ENCODE data around the gene KRT23. TPM values are rescaled to one million over a fixed set of nuclear protein-coding genes. Genes with fewer than 3 reads are reported as not detected.

Gene KRT23
- total and polyA plus RNA-seq, 10 of the 15 experiments (the other 5 are each of a cell fraction or from before 2014, with no cell fraction given), result not detected

DNA sequence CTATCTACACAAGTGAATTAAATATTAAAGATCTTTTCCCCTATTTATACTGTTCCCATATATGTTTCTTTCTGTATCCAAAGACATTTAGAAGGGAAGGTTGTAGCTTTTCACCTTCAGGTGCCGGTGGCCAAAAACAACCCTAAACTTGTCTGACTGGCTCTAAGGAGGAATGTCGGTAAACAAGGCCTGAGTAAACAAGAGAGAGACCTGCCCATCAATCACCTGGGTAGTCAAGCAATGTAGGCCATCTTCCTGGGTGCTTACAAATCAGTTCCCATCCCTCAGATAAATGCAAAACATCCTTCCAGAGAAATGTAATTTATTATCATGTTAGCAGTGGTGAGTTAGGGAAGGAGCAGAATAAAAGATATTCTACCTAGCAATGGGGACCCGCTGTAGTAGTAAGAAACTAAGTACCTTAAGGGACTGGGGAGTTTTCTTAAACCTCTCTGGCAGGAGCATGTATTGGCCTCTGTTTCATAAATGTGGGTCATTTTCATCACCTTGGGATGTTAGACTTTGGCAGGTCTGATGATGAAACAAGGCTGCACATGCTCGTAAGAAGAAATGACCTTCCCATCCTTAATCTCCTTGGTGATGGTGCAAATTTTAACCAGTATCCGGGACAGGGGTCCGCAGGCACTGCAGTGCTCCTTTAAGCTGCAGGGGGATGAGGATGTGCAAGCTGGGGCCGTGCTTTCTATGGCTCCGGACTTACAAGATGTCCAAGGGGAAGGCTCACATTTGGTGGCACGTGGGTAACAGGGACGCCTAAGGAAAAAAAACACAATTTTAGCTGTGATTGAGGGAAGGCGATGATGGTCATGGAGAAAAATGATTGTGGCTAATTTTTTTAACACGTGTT is 20.9 kb upstream of the KRT23 start (continued):
- no peak for TF ChIP-seq ZBTB40 (IDR thresholded peaks at IDR 0.05; ENCODE audit: borderline replicate concordance)

DNA sequence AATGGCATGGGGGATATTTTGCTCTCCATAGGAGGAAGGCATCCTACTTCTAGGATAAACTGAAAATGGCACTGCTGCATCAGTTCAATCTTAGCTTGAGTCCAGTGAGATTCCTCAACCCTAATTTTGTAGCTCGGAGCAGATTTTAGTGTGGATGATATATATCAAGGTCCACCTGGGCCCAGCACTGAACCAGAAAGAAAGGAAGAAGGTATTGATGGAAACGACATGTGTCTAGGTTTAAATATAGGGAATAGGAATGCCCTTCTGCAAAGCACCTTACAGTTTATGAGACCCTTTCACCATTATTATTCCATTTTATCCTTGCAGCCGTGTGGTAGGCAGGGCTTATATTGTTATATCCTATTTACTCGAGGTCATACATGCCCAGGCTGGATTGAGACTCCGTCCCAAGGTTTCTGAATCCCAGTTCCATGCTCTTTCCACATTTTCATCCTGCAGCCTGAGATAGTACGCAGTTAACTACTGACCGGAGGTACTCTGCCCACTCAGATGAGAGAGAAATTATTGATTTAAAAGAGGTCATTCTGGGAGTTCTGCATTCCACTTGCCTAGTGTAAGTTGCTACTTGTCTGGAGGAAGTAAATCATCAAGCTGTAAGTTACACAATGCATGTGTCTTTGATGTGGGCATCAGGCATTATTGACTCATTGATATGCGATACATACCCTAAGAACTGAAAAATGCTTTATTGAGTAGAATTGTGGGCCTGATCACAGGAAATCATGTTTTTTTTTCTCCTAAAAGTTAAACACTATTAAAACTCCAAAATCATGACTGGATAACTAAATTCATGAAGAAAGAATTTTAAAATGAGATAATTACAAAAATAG is 19.2 kb upstream of the KRT23 start:
- H4K20me1 ChIP-seq (ENCODE audit: control insufficient read depth, insufficient read depth), result no peaks in the 10 kb centered on the region
- in situ Hi-C loops (cut with MboI), result no loop called here
- no peak for FAIRE-seq
- H3K27ac ChIP-seq (ENCODE audit: control insufficient read depth, insufficient read depth), result no peak overlapping the region
- 35% methylated on average over 8 of the region's 8 CpGs for WGBS (ENCODE audit: insufficient coverage, insufficient replicate concordance, low lambda C conversion rate, missing lambda C conversion rate)
- ChIA-PET SMC1A (ENCODE audit: uncharacterized antibody, unreplicated experiment) (no interaction called here), CTCF (interaction anchor here (0.7 to 1.1 kb wide), 2 partner anchors 16 to 336 kb away, joined by 3 to 4 read pairs; no protein-coding TSS in a partner anchor), POLR2A (interaction anchor here (0.5 kb wide), 1 partner anchor 414 kb away, joined by 6 read pairs; no protein-coding TSS in a partner anchor), RAD21 (ENCODE audit: unreplicated experiment) (no interaction called here)
- H3K27me3 ChIP-seq (replicated peaks in 1 of 2; ENCODE audit: control insufficient read depth in 2 of 2, insufficient read depth in 2 of 2, low read length in 1 of 2), result no peaks in the 10 kb centered on the region
- no peak overlapping the region for H3K9ac ChIP-seq (ENCODE audit: control insufficient read depth, insufficient read depth, low read length)
- no peak overlapping the region for H3K4me3 ChIP-seq
- no peaks in the 10 kb centered on the region for H3K36me3 ChIP-seq (ENCODE audit: control insufficient read depth in 2 of 2, insufficient read depth in 2 of 2, low read length in 1 of 2)
- H3K4me1 ChIP-seq (ENCODE audit: control insufficient read depth, insufficient read depth, low read length), result no peaks in the 10 kb centered on the region
- no TSS peak for BruUV-seq (replicated peaks)
- intact Hi-C loops (cut with micrococcal nuclease; ENCODE audit: unreplicated experiment), result no loop called here
- no peak for ATAC-seq
- H2AFZ ChIP-seq (ENCODE audit: control insufficient read depth, low read depth, low read length), result no peak overlapping the region
- H3K79me2 ChIP-seq (ENCODE audit: control insufficient read depth, insufficient read depth, low read length), result no peaks in the 10 kb centered on the region
- DNase-seq (ENCODE audit: low read depth, low spot score), result no peak
- H3K9me3 ChIP-seq (replicated peaks; ENCODE audit: control insufficient read depth, insufficient read depth, low read length), result no peaks in the 10 kb centered on the region
- H3K4me2 ChIP-seq (ENCODE audit: control insufficient read depth, insufficient read depth), result no peak overlapping the region
- TF ChIP-seq, protein P1, sequence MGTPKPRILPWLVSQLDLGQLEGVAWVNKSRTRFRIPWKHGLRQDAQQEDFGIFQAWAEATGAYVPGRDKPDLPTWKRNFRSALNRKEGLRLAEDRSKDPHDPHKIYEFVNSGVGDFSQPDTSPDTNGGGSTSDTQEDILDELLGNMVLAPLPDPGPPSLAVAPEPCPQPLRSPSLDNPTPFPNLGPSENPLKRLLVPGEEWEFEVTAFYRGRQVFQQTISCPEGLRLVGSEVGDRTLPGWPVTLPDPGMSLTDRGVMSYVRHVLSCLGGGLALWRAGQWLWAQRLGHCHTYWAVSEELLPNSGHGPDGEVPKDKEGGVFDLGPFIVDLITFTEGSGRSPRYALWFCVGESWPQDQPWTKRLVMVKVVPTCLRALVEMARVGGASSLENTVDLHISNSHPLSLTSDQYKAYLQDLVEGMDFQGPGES (IDR thresholded peaks at IDR 0.05), result no peak
- TF ChIP-seq, protein P2, sequence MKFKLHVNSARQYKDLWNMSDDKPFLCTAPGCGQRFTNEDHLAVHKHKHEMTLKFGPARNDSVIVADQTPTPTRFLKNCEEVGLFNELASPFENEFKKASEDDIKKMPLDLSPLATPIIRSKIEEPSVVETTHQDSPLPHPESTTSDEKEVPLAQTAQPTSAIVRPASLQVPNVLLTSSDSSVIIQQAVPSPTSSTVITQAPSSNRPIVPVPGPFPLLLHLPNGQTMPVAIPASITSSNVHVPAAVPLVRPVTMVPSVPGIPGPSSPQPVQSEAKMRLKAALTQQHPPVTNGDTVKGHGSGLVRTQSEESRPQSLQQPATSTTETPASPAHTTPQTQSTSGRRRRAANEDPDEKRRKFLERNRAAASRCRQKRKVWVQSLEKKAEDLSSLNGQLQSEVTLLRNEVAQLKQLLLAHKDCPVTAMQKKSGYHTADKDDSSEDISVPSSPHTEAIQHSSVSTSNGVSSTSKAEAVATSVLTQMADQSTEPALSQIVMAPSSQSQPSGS (IDR thresholded peaks at IDR 0.05; ENCODE audit: low read length), result no peak
- TF ChIP-seq MEF2B (IDR thresholded peaks at IDR 0.05; ENCODE audit: partially characterized antibody, poor library complexity, severe bottlenecking), result no peak
- no peak for TF ChIP-seq IRF5 (IDR thresholded peaks at IDR 0.05; ENCODE audit: borderline replicate concordance)
- TF ChIP-seq HDAC6 (IDR thresholded peaks at IDR 0.05; ENCODE audit: unreplicated experiment), result no peak
- TF ChIP-seq RFX5 (IDR thresholded peaks at IDR 0.05; ENCODE audit: low read depth, low read length), result no peak
- no peak for TF ChIP-seq ZNF217 (IDR thresholded peaks at IDR 0.05)
- TF ChIP-seq WRNIP1 (IDR thresholded peaks at IDR 0.05; ENCODE audit: borderline replicate concordance, low read depth, low read length), result no peak
- TF ChIP-seq, protein P3, sequence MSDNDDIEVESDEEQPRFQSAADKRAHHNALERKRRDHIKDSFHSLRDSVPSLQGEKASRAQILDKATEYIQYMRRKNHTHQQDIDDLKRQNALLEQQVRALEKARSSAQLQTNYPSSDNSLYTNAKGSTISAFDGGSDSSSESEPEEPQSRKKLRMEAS (IDR thresholded peaks at IDR 0.05; ENCODE audit: low read depth, low read length), result no peak

Data from GM12878 (cell line).